ENCODE data around the gene TRMT112.

- no peak for TF ChIP-seq EZH2phosphoT487 (IDR thresholded peaks at IDR 0.05; ENCODE audit: low read depth, severe bottlenecking, unreplicated experiment)
- TF ChIP-seq, protein P1, sequence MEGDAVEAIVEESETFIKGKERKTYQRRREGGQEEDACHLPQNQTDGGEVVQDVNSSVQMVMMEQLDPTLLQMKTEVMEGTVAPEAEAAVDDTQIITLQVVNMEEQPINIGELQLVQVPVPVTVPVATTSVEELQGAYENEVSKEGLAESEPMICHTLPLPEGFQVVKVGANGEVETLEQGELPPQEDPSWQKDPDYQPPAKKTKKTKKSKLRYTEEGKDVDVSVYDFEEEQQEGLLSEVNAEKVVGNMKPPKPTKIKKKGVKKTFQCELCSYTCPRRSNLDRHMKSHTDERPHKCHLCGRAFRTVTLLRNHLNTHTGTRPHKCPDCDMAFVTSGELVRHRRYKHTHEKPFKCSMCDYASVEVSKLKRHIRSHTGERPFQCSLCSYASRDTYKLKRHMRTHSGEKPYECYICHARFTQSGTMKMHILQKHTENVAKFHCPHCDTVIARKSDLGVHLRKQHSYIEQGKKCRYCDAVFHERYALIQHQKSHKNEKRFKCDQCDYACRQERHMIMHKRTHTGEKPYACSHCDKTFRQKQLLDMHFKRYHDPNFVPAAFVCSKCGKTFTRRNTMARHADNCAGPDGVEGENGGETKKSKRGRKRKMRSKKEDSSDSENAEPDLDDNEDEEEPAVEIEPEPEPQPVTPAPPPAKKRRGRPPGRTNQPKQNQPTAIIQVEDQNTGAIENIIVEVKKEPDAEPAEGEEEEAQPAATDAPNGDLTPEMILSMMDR (IDR thresholded peaks at IDR 0.05; ENCODE audit: poor library complexity): no peak
These were observed 6.0 kb upstream of the TRMT112 start for GRCh38 chr11:64323373-64323772.
